ENCODE data around the gene IGSF8. TPM values are rescaled to one million over a fixed set of nuclear protein-coding genes. Genes with fewer than 3 reads are reported as not detected.

The IGSF8 gene
- total RNA-seq, 4 donors from 2014 or later: 24.3 to 36.5 (median 28.2) TPM

- no peaks in the 10 kb centered on the region for H3K36me3 ChIP-seq
- 43 to 48% methylated on average over 5 to 6 of the region's 6 CpGs for WGBS, 2 donors
- no peak overlapping the region for H3K27ac ChIP-seq
- no peaks in the 10 kb centered on the region for H3K9me3 ChIP-seq
- no peak overlapping the region for H3K4me3 ChIP-seq (replicated peaks in 1 of 3)
- intact Hi-C loops (cut with DNase I): loop anchor here (10.0 kb wide), 1 partner anchor 146 kb away; no protein-coding TSS in a partner anchor
- peak; percentile 26 to 44 for DNase-seq
- peaks cover 0 to 5% of the 10 kb centered on the region in 2 donors for H3K4me1 ChIP-seq
- TF ChIP-seq POLR2A (IDR thresholded peaks at IDR 0.05) (no peak), CTCF (IDR thresholded peaks at IDR 0.05) (peak in 4 of 6 experiments; percentile 23 to 49 (median 31))
- no peaks in the 10 kb centered on the region for H3K27me3 ChIP-seq
These were observed 10.7 kb upstream of the IGSF8 start for GRCh38 chr1:160108888-160109662.

- intact Hi-C loops (cut with DNase I): loop anchor here (10.0 kb wide), 1 partner anchor 147 kb away; no protein-coding TSS in a partner anchor
These were observed 9.1 kb upstream of the IGSF8 start for GRCh38 chr1:160107512-160107911.

GRCh38 chr1:160105155-160105554 is 6.7 kb upstream of the IGSF8 start:
- intact Hi-C loops (cut with DNase I): loop anchor here (10.0 kb wide), 1 partner anchor 150 kb away; no protein-coding TSS in a partner anchor
- DNase-seq: no peak
- 91 to 98% methylated on average over 5 of the region's 5 CpGs for WGBS, 2 donors
- peaks cover 15 to 33% of the 10 kb centered on the region in 2 donors for H3K4me1 ChIP-seq
- H3K27ac ChIP-seq: no peak overlapping the region
- H3K36me3 ChIP-seq: no peaks in the 10 kb centered on the region
- no peak for TF ChIP-seq POLR2A (IDR thresholded peaks at IDR 0.05)
- TF ChIP-seq CTCF (IDR thresholded peaks at IDR 0.05): no peak
- H3K9me3 ChIP-seq: no peaks in the 10 kb centered on the region
- no peaks in the 10 kb centered on the region for H3K27me3 ChIP-seq
- H3K4me3 ChIP-seq (replicated peaks in 1 of 3): no peak overlapping the region

More at GRCh38 chr1:160107512-160107911, 9.1 kb upstream of the IGSF8 start:
- H3K4me3 ChIP-seq (replicated peaks in 1 of 3): no peak overlapping the region
- H3K27me3 ChIP-seq: no peaks in the 10 kb centered on the region
- TF ChIP-seq CTCF (IDR thresholded peaks at IDR 0.05): no peak
- TF ChIP-seq POLR2A (IDR thresholded peaks at IDR 0.05): no peak
- no peaks in the 10 kb centered on the region for H3K9me3 ChIP-seq
- H3K4me1 ChIP-seq: peaks cover 4 to 13% of the 10 kb centered on the region in 2 donors
- H3K27ac ChIP-seq: no peak overlapping the region
- WGBS, 2 donors: 94 to 100% methylated on average over 1 of the region's 1 CpG
- no peak for DNase-seq
- no peaks in the 10 kb centered on the region for H3K36me3 ChIP-seq

GRCh38 chr1:160104486-160104885 is 6.1 kb upstream of the IGSF8 start:
- WGBS, 2 donors: 49 to 56% methylated on average over 3 of the region's 3 CpGs
- H3K9me3 ChIP-seq: no peaks in the 10 kb centered on the region
- H3K4me3 ChIP-seq (replicated peaks in 1 of 3): no peak overlapping the region
- TF ChIP-seq POLR2A (IDR thresholded peaks at IDR 0.05) (no peak), CTCF (IDR thresholded peaks at IDR 0.05) (no peak)
- H3K36me3 ChIP-seq: no peaks in the 10 kb centered on the region
- no peak overlapping the region for H3K27ac ChIP-seq
- intact Hi-C loops (cut with DNase I): loop anchor here (5.0 to 10.0 kb wide), 2 partner anchors 88 to 150 kb away; partner anchors contain the start of gene CASQ1
- no peak for DNase-seq
- H3K4me1 ChIP-seq: peaks cover 17 to 36% of the 10 kb centered on the region in 2 donors
- no peaks in the 10 kb centered on the region for H3K27me3 ChIP-seq

All from thyroid gland (tissue), 4 donors.